H1 (cell line): ENCODE measurements around the gene STK16. TPM values are rescaled to one million over a fixed set of nuclear protein-coding genes. Genes with fewer than 3 reads are reported as not detected.

Experiments
- CTCF ChIP-seq, 3 experiments: IDR thresholded peaks; 1 replicate in 2 of 3; 2 replicates in 1 of 3; pipeline versions ENCODE4 v1.5.1 to v1.6.1; 2011; ENCODE audit warnings: low read length in 3 of 3, mild to moderate bottlenecking in 3 of 3, inconsistent platforms in 2 of 3, low read depth in 1 of 3, moderate library complexity in 1 of 3; ENCODE audit not compliant: insufficient read depth in 1 of 3; ENCODE audit errors: control extremely low read depth in 1 of 3
- RNF2 ChIP-seq: fragments of 200-900, 300-1000 bp; sonication (generic); IDR thresholded peaks from 2 replicates; pipeline ENCODE4 v1.7.1; 2016; ENCODE audit warnings: borderline replicate concordance, low read depth, mild to moderate bottlenecking, antibody characterized with exemption, low read length; ENCODE audit not compliant: poor library complexity, severe bottlenecking; ENCODE audit errors: missing control alignments
- polyA plus RNA-seq, 7 experiments: library from polyadenylated mRNA; depleted of rRNA in 3 of 7; stranded (reverse) in 5 of 7; unstranded in 2 of 7; fragments of >200 nt in 5 of 7; fragments of 200-250 nt in 2 of 7; gene quantifications; 1 replicate in 5 of 7; 2 replicates in 1 of 7; 4 replicates in 1 of 7; pipeline versions ENCODE4 v1.2.1 to v1.2.3, GENCODE V29; 2011 to 2013; ENCODE audit warnings: missing spikeins in 2 of 7, mixed read lengths in 2 of 7
- total RNA-seq: library from RNA; stranded (reverse); fragmentation: NEBNext Ultra II Directional; extraction: Animal tissue kit (Norgen Biotek cat#: 25700); gene quantifications from 2 replicates; pipeline ENCODE4 v1.2.1, GENCODE V29; 2021

The STK16 gene
- total and polyA plus RNA-seq, 2 of the 8 experiments (the other 6 are each of a cell fraction or from before 2014, with no cell fraction given): 21.3 to 51.4 TPM

- no peak for TF ChIP-seq CTCF (IDR thresholded peaks at IDR 0.05; ENCODE audit: control extremely low read depth in 1 of 3, insufficient read depth in 1 of 3, low read depth in 1 of 3, low read length in 3 of 3)
- no peak for TF ChIP-seq RNF2
Observed at GRCh38 chr2:219252084-219252483, 6.8 kb downstream of the STK16 start (continued).
